Measurements from ENCODE around the gene FBXW5.

FBXW5 gene

GRCh38 chr9:136971746-136972145 is 27.2 kb upstream of the FBXW5 start:
- peaks cover 0 to 3% of the 10 kb centered on the region in 2 donors for H3K4me1 Mint-ChIP-seq
- DNase-seq = no peak
- H3K4me3 Mint-ChIP-seq = no peak overlapping the region
- peaks cover 19 to 43% of the 10 kb centered on the region in 2 donors for H3K27me3 Mint-ChIP-seq
- ATAC-seq (replicated peaks) = no peak
- H3K9me3 Mint-ChIP-seq = no peaks in the 10 kb centered on the region
- no peak overlapping the region for H3K27ac Mint-ChIP-seq
- no peaks in the 10 kb centered on the region for H3K36me3 Mint-ChIP-seq

GRCh38 chr9:136970361-136970760 is 25.8 kb upstream of the FBXW5 start:
- DNase-seq = no peak
- no peak for ATAC-seq (replicated peaks)
- H3K4me1 Mint-ChIP-seq = peaks cover 8 to 11% of the 10 kb centered on the region in 2 donors
- H3K27me3 Mint-ChIP-seq = peaks cover 18 to 37% of the 10 kb centered on the region in 2 donors
- no peaks in the 10 kb centered on the region for H3K9me3 Mint-ChIP-seq
- no peaks in the 10 kb centered on the region for H3K36me3 Mint-ChIP-seq
- no peak overlapping the region for H3K27ac Mint-ChIP-seq
- H3K4me3 Mint-ChIP-seq = no peak overlapping the region

- Mint-ChIP-seq H3K9me3 (no peaks in the 10 kb centered on the region), H3K27me3 (peaks cover 18 to 32% of the 10 kb centered on the region in 2 donors), H3K27ac (peak overlapping the region; percentile 47), H3K4me1 (peaks cover 8 to 11% of the 10 kb centered on the region in 2 donors), H3K36me3 (no peaks in the 10 kb centered on the region), H3K4me3 (no peak overlapping the region)
- no peak for ATAC-seq (replicated peaks)
- no peak for DNase-seq
Observed at GRCh38 chr9:136969774-136970173, 25.2 kb upstream of the FBXW5 start.

- Mint-ChIP-seq H3K4me1 (peaks cover 8 to 11% of the 10 kb centered on the region in 2 donors), H3K27ac (no peak overlapping the region), H3K4me3 (no peak overlapping the region), H3K9me3 (no peaks in the 10 kb centered on the region), H3K27me3 (peaks cover 18 to 30% of the 10 kb centered on the region in 2 donors), H3K36me3 (no peaks in the 10 kb centered on the region)
- DNase-seq (no peak), ATAC-seq (replicated peaks) (no peak)
Observed at GRCh38 chr9:136969150-136969549, 24.6 kb upstream of the FBXW5 start.

GRCh38 chr9:136968333-136969127 is 24.0 kb upstream of the FBXW5 start:
- no peak overlapping the region for H3K27ac Mint-ChIP-seq
- DNase-seq (no peak), ATAC-seq (replicated peaks) (no peak)
- H3K27me3 Mint-ChIP-seq = peaks cover 18 to 30% of the 10 kb centered on the region in 2 donors
- peaks cover 8 to 11% of the 10 kb centered on the region in 2 donors for H3K4me1 Mint-ChIP-seq
- H3K9me3 Mint-ChIP-seq = no peaks in the 10 kb centered on the region
- H3K36me3 Mint-ChIP-seq = no peaks in the 10 kb centered on the region
- H3K4me3 Mint-ChIP-seq = no peak overlapping the region

- Mint-ChIP-seq H3K27ac (peak overlapping the region; percentile 16), H3K36me3 (no peaks in the 10 kb centered on the region), H3K9me3 (no peaks in the 10 kb centered on the region), H3K27me3 (peaks cover 18 to 31% of the 10 kb centered on the region in 2 donors), H3K4me3 (peak overlapping the region in 1 of 2 donors; percentile 61), H3K4me1 (peaks cover 8 to 11% of the 10 kb centered on the region in 2 donors)
- ATAC-seq (replicated peaks) (peak in 1 of 2 donors; percentile 76), DNase-seq (no peak)
Observed at GRCh38 chr9:136965771-136966484, 21.4 kb upstream of the FBXW5 start.

- ATAC-seq (replicated peaks) (no peak), DNase-seq (no peak)
- Mint-ChIP-seq H3K36me3 (no peaks in the 10 kb centered on the region), H3K9me3 (no peaks in the 10 kb centered on the region), H3K4me3 (no peak overlapping the region), H3K4me1 (peaks cover 7 to 11% of the 10 kb centered on the region in 2 donors), H3K27me3 (peaks cover 14 to 24% of the 10 kb centered on the region in 2 donors), H3K27ac (no peak overlapping the region)
Observed at GRCh38 chr9:136964833-136965422, 20.4 kb upstream of the FBXW5 start.

- H3K27ac Mint-ChIP-seq = no peak overlapping the region
Observed at GRCh38 chr9:136964171-136964689, 19.7 kb upstream of the FBXW5 start.

GRCh38 chr9:136963751-136964150 is 19.2 kb upstream of the FBXW5 start:
- peaks cover 0 to 2% of the 10 kb centered on the region in 2 donors for H3K36me3 Mint-ChIP-seq
- peaks cover 18 to 23% of the 10 kb centered on the region in 2 donors for H3K27me3 Mint-ChIP-seq
- H3K27ac Mint-ChIP-seq = no peak overlapping the region
- ATAC-seq (replicated peaks) (no peak), DNase-seq (no peak)
- no peak overlapping the region for H3K4me3 Mint-ChIP-seq
- H3K4me1 Mint-ChIP-seq = peaks cover 7 to 11% of the 10 kb centered on the region in 2 donors
- no peaks in the 10 kb centered on the region for H3K9me3 Mint-ChIP-seq

More at GRCh38 chr9:136964171-136964689, 19.7 kb upstream of the FBXW5 start:
- Mint-ChIP-seq H3K4me1 (peaks cover 7 to 11% of the 10 kb centered on the region in 2 donors), H3K4me3 (no peak overlapping the region), H3K36me3 (no peaks in the 10 kb centered on the region), H3K9me3 (no peaks in the 10 kb centered on the region), H3K27me3 (peaks cover 13 to 20% of the 10 kb centered on the region in 2 donors)
- ATAC-seq (replicated peaks) (no peak), DNase-seq (no peak)

GRCh38 chr9:136963341-136963740 is 18.8 kb upstream of the FBXW5 start:
- no peak overlapping the region for H3K27ac Mint-ChIP-seq

GRCh38 chr9:136962701-136963248 is 18.2 kb upstream of the FBXW5 start:
- Mint-ChIP-seq H3K36me3 (peaks cover 0 to 3% of the 10 kb centered on the region in 2 donors), H3K4me3 (no peak overlapping the region), H3K27ac (no peak overlapping the region), H3K9me3 (no peaks in the 10 kb centered on the region), H3K4me1 (peaks cover 7 to 11% of the 10 kb centered on the region in 2 donors), H3K27me3 (peaks cover 20% of the 10 kb centered on the region in 2 donors)
- DNase-seq = no peak
- no peak for ATAC-seq (replicated peaks)

More at GRCh38 chr9:136963341-136963740, 18.8 kb upstream of the FBXW5 start:
- Mint-ChIP-seq H3K27me3 (peaks cover 20 to 24% of the 10 kb centered on the region in 2 donors), H3K4me3 (no peak overlapping the region), H3K36me3 (peaks cover 0 to 3% of the 10 kb centered on the region in 2 donors), H3K9me3 (no peaks in the 10 kb centered on the region), H3K4me1 (peaks cover 7 to 11% of the 10 kb centered on the region in 2 donors)
- no peak for ATAC-seq (replicated peaks)
- DNase-seq = no peak

- ATAC-seq (replicated peaks) = no peak
- DNase-seq = no peak
- H3K4me3 Mint-ChIP-seq = no peak overlapping the region
- no peak overlapping the region for H3K27ac Mint-ChIP-seq
- no peaks in the 10 kb centered on the region for H3K9me3 Mint-ChIP-seq
- peaks cover 18 to 20% of the 10 kb centered on the region in 2 donors for H3K27me3 Mint-ChIP-seq
- H3K4me1 Mint-ChIP-seq = peaks cover 7 to 11% of the 10 kb centered on the region in 2 donors
- peaks cover 0 to 3% of the 10 kb centered on the region in 2 donors for H3K36me3 Mint-ChIP-seq
Observed at GRCh38 chr9:136962163-136962562, 17.6 kb upstream of the FBXW5 start.

- H3K27ac Mint-ChIP-seq = no peak overlapping the region
- DNase-seq (no peak), ATAC-seq (replicated peaks) (no peak)
- no peak overlapping the region for H3K4me3 Mint-ChIP-seq
- H3K9me3 Mint-ChIP-seq = peaks cover 4% of the 10 kb centered on the region in 2 donors
- H3K36me3 Mint-ChIP-seq = peaks cover 3 to 4% of the 10 kb centered on the region in 2 donors
- peaks cover 20% of the 10 kb centered on the region in 2 donors for H3K27me3 Mint-ChIP-seq
- H3K4me1 Mint-ChIP-seq = peaks cover 7 to 10% of the 10 kb centered on the region in 2 donors
Observed at GRCh38 chr9:136961279-136962065, 16.9 kb upstream of the FBXW5 start.

All from stimulated activated naive B cell treated with anti-CD40 and anti-IgM and Interleukin-4, amounts not matched to agents 10 μg/mL and 1 μg/mL and 100 μg/mL, for 72 hours (primary cell).